Fibroblast of skin of left quadriceps (primary cell): Measurements from ENCODE around the gene RNFT1.
"Not testable (repeated sequence)": the region's sequence is repeated elsewhere in the genome, so short reads cannot be mapped to it uniquely, and the experiment has no call there.

Experiments
- DNase-seq, 2 experiments: peaks; one replicate each; pipeline ENCODE4 v3.0.0-alpha.2; 2013; ENCODE audit warnings: low read depth in 2 of 2

RNFT1 gene

DNA sequence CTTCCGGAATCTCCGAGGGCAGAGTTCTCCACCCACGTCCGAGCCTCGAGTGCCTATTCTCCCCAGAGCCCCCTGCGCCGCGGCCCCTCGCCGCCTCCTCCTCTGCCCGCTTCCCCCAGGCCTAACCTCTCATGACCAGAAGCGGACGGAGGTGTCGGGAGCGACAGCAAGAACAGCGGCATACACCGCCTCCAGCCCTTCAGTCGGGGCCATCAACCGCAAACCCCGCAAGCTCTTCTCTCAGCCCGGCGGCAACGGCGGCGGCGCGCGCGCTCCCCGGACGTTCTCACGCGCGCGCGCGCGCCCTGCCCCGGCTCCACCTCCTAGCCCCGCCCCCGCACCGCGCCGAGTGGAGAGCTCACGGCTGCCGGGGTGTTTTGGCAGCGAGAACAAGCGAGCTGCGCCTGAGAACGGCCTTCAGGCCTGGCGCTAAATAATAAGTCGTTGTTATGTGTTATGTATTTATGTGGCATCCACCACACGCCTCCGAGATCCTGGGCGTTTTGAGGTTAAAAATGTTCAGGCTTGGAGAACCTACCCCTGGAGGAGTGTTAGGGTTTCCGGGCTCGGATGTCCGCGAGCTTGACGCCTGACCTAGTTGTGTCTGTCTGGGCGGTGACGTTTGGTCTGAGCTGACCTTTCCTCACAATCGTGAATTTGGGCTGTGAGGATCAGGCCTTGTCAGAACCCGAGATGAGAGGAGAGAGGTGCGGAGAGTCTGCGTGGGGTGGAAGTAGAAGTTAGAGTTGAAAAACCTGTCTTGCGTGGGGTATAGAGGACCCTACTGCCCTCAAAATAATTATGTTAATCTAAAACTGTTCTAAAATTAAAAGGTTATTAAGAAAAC, at the start of gene RNFT1:
TSS of gene RNFT1 (minus strand) at position 259 of the 847 bp plus-strand sequence. CDS start at position 182, 77 bp downstream.
- DNase-seq = peak; percentile 63 to 72

DNA sequence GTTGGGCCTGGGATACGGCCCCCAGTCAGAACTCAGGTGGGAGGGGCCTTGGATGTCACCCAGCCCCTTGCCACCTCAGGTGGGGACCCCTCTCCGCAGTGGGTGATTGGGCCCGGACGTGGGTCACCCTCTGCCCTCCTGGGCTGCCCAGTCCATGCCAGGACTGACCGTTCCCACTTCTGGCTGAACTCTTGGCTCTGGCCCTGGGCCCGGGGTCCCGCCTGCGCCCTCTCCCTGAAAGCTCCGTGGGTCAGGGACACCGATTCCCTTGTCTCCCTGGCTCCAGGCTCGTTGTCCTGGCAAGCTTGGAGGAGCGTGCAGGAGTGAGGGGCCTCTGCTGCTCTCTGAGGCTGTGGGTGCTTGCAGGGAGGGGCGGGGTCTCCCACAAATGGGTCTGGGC, 44.8 kb upstream of the RNFT1 start:
- DNase-seq = not testable (repeated sequence)

- not testable (repeated sequence) for DNase-seq
These were observed 43.8 kb upstream of the RNFT1 start for GRCh38 chr17:60008377-60008776.

DNA sequence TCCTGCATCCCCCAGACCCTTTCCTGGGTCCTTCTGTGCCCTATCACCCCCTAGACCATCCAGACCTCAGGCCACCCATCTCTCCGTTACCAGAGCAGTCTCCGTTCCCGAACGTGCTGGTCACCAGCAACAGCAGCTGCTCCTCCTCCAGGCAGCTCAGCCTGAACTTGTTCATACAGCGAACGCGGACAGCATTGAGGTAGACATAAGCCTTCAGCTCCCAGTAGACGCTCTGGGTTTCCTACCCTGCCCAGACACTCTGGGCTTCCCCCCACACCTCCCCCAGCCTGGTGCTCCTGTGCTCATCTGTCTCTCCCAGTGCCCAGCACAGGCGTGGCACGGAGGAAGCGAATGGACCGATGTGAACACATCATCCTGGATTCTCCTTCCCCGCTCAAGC, 41.6 kb upstream of the RNFT1 start:
- no peak for DNase-seq

DNA sequence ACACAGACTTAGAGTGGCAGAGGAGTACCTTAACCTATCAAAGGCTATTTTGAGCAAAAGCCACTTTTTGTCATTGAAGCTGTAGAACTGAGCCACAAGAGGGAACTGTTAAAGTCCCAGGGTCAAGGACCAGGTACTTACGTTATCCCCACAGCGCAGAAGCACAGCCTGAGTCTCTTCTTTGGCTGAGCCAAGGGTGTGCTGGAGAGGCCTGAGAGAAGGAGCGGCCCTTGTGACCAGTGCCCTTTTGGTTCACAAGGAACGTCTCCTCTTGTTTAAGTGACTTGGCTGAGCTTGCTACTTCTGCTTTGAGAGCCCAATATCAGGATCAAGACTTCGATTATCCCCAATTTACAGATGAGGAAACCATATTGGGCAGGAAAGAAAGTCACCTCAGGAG, 40.0 kb upstream of the RNFT1 start:
- not testable (repeated sequence) for DNase-seq

DNA sequence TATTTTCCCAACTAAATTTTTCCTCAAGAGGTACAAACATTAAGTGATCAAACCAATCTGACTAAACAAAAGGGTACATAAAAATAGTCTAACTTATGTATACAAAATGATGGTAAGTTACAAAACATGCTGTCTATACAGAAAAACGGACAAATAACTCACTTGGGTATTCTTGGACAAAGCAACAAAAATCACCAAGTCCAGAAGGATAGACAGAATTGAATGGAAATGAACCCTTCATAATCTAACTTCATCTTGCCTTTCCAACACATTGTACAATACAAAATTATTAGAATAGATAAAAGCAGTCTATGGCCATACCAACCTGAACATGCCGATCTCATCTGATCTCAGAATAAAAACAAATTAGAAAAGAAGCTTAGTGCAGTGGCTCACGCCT, 37.9 kb upstream of the RNFT1 start:
- DNase-seq = not testable (repeated sequence)

GRCh38 chr17:59996608-59997007, 32.1 kb upstream of the RNFT1 start:
- not testable (repeated sequence) for DNase-seq

GRCh38 chr17:59975166-59975565, 10.6 kb upstream of the RNFT1 start:
- not testable (repeated sequence) for DNase-seq

- DNase-seq = not testable (repeated sequence)
These were observed 8.9 kb upstream of the RNFT1 start for GRCh38 chr17:59973483-59973882.

- DNase-seq = no peak
These were observed 8.2 kb upstream of the RNFT1 start for GRCh38 chr17:59972778-59973177.

- DNase-seq = not testable (repeated sequence)
These were observed 7.2 kb upstream of the RNFT1 start for GRCh38 chr17:59971771-59972170.

GRCh38 chr17:59963738-59964481, 630 bp downstream of the RNFT1 start:
- no peak for DNase-seq

- DNase-seq = no peak
These were observed 1.7 kb downstream of the RNFT1 start for GRCh38 chr17:59962739-59963318.

DNA sequence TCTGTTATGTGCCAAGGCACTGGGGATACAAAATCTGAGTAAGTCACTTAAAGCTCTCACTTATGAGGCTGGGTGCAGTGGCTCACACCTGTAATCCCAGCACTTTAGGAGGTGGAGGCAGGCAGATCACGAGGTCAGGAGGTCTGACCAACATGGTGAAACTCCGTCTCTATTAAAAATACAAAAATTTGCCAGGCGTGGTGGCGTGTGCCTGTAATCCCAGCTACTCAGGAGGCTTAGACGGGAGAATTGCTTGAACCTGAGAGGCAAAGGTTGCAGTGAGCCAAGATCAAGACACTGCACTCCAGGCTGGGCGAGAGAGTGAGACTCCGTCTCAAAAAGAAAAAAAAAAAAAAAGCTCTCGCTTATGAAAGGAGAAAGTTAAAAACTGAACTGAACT, 5.0 kb downstream of the RNFT1 start:
- not testable (repeated sequence) for DNase-seq

DNA sequence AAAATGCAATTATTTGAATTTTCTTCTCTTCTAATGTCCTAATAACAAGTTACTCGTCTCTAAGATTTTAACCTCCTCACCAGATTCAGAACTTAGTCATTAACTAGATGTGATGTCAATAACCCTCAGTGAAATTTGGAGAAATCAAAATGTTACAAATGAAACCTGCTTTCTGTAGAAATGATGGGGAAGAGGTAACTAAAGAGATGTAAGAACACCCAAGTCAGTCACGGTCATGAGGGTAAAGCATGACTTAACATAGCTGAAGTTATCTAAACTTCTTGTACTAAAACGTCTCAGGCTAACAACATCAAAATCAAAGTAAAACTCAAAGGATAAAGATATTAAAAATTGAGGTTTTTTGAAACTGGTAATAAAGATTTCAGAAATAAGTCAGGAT, 9.7 kb downstream of the RNFT1 start:
- DNase-seq = no peak

- DNase-seq = no peak
These were observed 14.5 kb downstream of the RNFT1 start for GRCh38 chr17:59950049-59950448.

DNA sequence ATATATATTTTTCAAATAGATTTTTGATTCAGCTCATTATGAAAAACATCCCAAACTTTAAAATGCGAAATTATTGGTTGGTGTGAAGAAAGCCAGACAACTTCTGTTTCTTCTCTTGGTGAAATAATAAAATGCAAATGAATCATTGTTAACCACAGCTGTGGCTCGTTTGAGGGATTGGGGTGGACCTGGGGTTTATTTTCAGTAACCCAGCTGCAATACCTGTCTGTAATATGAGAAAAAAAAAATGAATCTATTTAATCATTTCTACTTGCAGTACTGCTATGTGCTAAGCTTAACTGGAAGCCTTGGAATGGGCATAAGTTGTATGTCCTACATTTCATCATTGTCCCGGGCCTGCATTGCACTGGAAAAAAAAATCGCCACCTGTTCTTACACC, 17.2 kb downstream of the RNFT1 start:
- DNase-seq = not testable (repeated sequence)

GRCh38 chr17:59946433-59946832, 18.1 kb downstream of the RNFT1 start:
- DNase-seq = not testable (repeated sequence)

DNA sequence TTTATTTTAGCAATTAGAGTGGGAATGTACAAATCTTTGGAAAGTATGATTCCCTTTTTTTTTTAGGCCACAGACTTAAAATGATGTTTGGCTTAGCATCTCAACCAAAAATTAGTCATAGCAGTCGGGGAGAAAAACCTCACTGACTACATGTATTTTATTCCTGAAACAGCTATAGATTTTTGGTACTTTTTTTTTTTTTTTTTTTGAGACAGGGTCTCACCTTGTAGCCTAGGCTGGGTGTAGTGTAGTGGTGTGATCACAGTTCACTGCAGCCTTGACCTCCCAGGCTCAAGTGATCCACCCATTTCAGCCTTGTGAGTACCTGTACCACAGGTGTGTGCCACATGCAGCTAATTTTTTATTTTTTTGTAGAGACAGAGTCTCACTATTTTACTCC, 23.4 kb downstream of the RNFT1 start:
- no peak for DNase-seq

- DNase-seq = not testable (repeated sequence)
These were observed 23.8 kb downstream of the RNFT1 start for GRCh38 chr17:59940697-59941096.

DNA sequence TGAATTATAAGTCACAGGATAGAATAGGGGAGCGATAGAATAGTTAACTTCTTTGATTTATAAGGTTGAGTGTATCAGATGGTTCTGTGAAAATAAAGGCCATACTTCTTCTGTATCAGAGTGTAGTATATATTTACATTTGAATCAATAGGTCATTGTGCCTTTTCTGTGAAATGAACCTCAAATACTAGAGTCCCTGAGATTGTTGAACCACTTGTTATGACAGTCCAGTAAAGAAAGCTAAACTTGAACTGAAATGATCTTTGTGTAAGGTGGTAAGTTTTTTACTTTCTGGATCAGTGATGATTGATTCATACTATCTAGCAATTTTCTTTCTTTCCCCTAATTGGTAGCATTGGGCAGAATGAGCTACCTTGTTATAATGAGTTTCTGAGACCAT, 31.2 kb downstream of the RNFT1 start:
- DNase-seq = not testable (repeated sequence)

DNA sequence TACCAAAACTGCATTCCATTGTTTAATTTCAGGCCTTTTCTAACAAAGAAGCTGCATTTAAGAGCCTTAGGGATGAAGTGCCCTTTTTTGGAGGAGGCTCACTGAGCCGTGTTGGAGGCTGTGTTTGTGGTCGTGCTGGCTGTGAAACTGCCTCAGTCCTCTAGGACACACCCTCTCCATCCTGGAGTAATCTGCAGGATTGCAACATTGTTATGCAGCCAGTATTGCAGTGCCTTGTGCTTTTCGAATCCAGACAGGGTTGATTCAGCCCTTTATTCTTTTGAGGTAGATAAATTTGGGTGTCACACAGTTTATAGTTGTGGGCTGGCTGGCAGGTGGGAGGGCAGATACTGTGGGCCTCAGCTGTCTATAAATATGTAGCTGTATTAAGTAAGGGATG, 33.8 kb downstream of the RNFT1 start:
- DNase-seq = peak; percentile 4 to 11
